ENCODE results near the gene SERPINA4. TPM values are rescaled to one million over a fixed set of nuclear protein-coding genes. Genes with fewer than 3 reads are reported as not detected.

SERPINA4 gene, protein sequence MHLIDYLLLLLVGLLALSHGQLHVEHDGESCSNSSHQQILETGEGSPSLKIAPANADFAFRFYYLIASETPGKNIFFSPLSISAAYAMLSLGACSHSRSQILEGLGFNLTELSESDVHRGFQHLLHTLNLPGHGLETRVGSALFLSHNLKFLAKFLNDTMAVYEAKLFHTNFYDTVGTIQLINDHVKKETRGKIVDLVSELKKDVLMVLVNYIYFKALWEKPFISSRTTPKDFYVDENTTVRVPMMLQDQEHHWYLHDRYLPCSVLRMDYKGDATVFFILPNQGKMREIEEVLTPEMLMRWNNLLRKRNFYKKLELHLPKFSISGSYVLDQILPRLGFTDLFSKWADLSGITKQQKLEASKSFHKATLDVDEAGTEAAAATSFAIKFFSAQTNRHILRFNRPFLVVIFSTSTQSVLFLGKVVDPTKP
- under 1 TPM in 3 of 8 experiments, not detected in 5; 0.09 to 0.28 (median 0.24) TPM for total RNA-seq

DNA sequence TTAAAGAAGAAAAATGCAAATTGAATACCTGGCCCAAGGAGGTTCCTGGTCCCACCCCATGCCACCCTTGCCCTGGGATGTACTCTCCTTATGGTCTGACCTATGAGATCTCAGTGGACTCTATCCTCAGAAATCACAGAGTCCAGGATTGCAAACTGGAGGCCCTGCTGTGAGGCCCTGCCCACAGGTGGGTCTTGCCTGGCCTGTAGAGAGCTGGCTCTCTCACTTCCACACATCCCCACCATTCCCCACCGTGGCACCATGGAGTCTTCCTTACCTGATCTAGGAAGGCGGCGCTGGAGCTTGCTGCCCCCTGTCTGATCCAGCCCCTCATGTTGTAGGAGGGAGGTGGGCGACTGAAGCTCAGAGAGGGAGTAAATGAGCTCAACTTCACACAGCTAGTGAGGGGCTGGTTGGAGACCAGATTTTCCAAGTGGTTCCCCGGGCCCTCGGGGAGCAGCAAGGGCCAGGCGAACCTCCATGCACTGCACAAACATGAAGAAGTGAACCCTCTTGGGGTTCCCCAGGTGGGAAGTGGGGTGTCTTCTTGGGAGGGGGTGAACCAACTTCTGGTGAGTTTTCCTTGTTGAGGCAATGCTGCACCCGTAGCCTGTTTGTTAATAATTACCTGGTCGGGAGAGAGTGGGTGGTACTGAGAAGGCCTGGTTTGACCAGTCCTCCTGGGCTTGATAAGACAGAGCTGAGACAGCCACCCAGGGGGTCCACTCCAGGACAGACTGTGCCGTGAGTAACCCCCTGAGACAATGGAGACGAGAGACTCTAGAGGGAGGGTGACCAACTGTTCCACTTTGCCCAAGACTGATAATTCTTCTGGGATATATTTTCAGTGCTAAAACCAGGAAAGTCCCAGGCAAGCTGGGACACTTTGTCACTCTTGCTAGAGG, at the start of gene SERPINA4:
TSS of gene SERPINA4 (plus strand) at position 692 of the 905 bp plus-strand sequence. CDS start 2,041 bp downstream, outside the sequence.
- Histone ChIP-seq H3K4me3 (no peak within 1 kb of the TSS), H3K4me1 (replicated peaks in 1 of 2) (no peaks in the 10 kb centered on the region), H3K27ac (no peak within 1 kb of the TSS)
- ATAC-seq (replicated peaks in 6 of 8): no peak
- in situ Hi-C loops (cut with MboI; ENCODE audit: low pct_unique_long_range_greater_than_20kb in 2 of 9, low sequenced_read_pairs in 9 of 9, unreplicated experiment in 9 of 9): no loop called here
- 20 to 90% (median 43%) methylated on average over 1 to 7 of the region's 11 CpGs; no CpG with 5 or more reads in 3 of the 10 experiments for WGBS, 10 experiments

DNA sequence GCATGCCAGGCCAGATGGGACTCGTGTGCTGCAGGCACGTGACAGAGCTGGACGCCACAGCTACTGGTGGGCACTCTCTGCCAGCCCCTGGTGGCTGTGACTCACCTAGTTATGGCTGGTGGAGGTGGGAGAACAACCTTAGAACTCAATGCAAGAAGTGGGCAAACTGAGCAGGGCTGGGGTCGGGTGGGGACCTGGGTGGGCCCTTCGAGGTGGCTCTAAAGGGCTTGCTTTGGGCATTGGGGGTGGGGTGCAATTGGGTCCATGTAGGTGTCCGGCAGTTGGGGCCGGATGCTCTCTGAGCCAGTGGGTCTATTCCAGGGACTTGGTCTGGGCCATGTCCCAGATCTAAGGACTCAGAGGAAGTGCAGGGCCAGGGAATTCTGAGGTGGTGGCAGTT, 46.9 kb upstream of the SERPINA4 start:
- Histone ChIP-seq H3K4me3 (no peak overlapping the region), H3K27ac (no peak overlapping the region), H3K4me1 (replicated peaks in 1 of 2) (no peaks in the 10 kb centered on the region)
- no CpG with 5 or more reads among the region's 7 CpGs for WGBS, 10 experiments
- ATAC-seq (replicated peaks in 6 of 8): no peak
- in situ Hi-C loops (cut with MboI; ENCODE audit: low pct_unique_long_range_greater_than_20kb in 2 of 9, low sequenced_read_pairs in 9 of 9, unreplicated experiment in 9 of 9): no loop called here

- 0 to 100% (median 70%) methylated on average over 1 to 4 of the region's 9 CpGs; no CpG with 5 or more reads in 5 of the 10 experiments for WGBS, 10 experiments
- in situ Hi-C loops (cut with MboI; ENCODE audit: low pct_unique_long_range_greater_than_20kb in 2 of 9, low sequenced_read_pairs in 9 of 9, unreplicated experiment in 9 of 9): no loop called here
- ATAC-seq (replicated peaks in 6 of 8): no peak
- Histone ChIP-seq H3K27ac (no peak overlapping the region), H3K4me3 (no peak overlapping the region), H3K4me1 (replicated peaks in 1 of 2) (no peaks in the 10 kb centered on the region)
Measured at GRCh38 chr14:94515426-94515825, 45.8 kb upstream of the SERPINA4 start.

- Histone ChIP-seq H3K4me1 (replicated peaks in 1 of 2) (no peaks in the 10 kb centered on the region), H3K27ac (no peak overlapping the region), H3K4me3 (no peak overlapping the region)
- no peak for ATAC-seq (replicated peaks in 6 of 8)
- in situ Hi-C loops (cut with MboI; ENCODE audit: low pct_unique_long_range_greater_than_20kb in 2 of 9, low sequenced_read_pairs in 9 of 9, unreplicated experiment in 9 of 9): no loop called here
- WGBS, 10 experiments: 50 to 90% (median 85%) methylated on average over 2 to 5 of the region's 6 CpGs; no CpG with 5 or more reads in 7 of the 10 experiments
Measured at GRCh38 chr14:94515856-94516255, 45.4 kb upstream of the SERPINA4 start.

DNA sequence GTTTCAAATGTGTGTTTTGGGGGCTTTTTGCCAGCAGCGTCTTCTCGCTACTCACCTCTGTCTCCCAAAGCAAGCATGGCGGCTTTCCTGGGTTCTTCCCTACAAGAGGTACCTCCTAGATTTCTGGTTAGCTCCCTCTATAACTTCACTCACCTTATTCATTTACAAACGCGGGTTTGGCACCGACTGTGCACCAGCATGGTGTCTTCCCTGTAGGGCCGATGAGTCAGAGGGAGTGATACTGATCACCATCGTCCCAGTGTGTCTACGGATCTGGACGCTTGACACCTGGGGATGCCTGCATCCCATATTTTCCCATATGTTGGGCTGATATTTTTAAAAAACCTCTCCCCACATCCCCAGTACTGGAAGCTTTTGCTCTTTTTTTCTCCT, 44.0 kb upstream of the SERPINA4 start:
- ATAC-seq (replicated peaks in 6 of 8): no peak
- in situ Hi-C loops (cut with MboI; ENCODE audit: low pct_unique_long_range_greater_than_20kb in 2 of 9, low sequenced_read_pairs in 9 of 9, unreplicated experiment in 9 of 9): no loop called here
- Histone ChIP-seq H3K4me3 (no peak overlapping the region), H3K27ac (no peak overlapping the region), H3K4me1 (replicated peaks in 1 of 2) (no peaks in the 10 kb centered on the region)
- WGBS, 10 experiments: 10 to 80% (median 53%) methylated on average over 1 to 8 of the region's 10 CpGs; no CpG with 5 or more reads in 3 of the 10 experiments

DNA sequence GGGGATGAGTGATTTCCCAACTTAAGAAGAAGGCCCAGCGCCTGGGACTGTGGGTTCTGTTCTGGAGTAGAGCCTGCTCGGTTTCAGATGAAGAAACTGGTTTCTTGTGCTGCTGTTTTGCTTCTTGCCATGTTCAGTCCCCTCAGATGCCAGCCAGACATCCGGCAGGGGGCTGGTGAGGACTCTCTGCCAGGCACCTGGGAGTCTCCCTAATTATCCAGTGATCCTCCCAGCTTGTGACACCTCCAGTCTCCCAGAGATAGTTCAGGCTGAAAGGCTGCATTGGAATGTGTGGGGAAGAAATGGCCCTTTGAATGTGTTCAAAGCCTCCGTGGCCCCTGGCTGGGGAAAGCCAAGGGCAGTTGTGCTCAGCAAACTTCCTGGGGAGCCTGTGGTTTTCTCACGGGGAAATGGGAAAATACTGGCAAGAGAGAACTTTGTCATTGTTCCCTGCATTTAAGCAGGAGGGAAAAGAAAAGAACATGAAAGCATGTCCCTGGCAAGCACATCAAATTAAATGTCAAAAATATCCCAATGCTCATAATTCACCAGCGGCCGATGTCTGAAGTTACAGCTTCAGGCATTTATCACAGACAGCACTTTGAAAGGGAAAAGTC, 43.5 kb upstream of the SERPINA4 start:
- H3K27ac ChIP-seq: no peak overlapping the region
- no peak for ATAC-seq (replicated peaks in 6 of 8)
- H3K4me1 ChIP-seq (replicated peaks in 1 of 2): no peaks in the 10 kb centered on the region
- H3K4me3 ChIP-seq: no peak overlapping the region
- in situ Hi-C loops (cut with MboI; ENCODE audit: low pct_unique_long_range_greater_than_20kb in 2 of 9, low sequenced_read_pairs in 9 of 9, unreplicated experiment in 9 of 9): no loop called here
- 0 to 87% (median 56%) methylated on average over 1 to 5 of the region's 7 CpGs; no CpG with 5 or more reads in 1 of the 10 experiments for WGBS, 10 experiments

DNA sequence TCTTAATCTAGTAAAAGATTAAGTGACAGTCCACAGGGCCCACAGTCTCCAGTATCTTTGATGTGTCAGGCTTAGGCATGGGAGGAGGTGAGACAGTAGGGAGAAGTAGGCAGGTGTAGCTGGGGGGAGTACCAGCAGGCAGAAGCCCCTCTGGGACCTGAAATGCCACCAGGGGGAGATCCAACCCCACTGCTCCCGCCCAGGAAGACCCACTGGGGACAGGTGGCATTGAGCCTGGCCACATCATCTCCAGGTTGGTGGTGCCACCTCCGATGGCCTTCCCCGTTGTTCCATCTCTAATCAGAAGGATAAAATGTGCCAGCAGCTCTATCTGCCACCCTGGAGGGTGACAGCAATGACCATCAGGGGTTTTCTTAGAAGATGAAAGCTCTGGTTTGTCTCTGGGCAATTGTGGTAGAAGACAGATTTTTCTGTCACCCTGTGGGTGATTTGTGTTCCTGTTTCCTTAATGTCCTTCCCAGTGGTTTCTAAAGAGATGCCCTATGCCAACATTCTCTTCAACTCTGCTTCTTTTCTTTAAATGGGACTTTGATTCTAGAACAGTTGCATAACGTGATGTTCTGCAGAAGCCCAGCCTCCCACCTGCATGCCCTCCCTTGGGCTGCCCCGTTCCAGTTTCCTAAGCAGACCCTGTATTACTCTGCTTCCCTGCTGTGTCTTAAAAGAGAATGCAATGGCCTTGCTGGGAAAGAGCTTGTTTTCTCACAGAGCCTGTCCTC, 39.7 kb upstream of the SERPINA4 start:
- Histone ChIP-seq H3K4me3 (no peak overlapping the region), H3K27ac (no peak overlapping the region), H3K4me1 (replicated peaks in 1 of 2) (no peaks in the 10 kb centered on the region)
- in situ Hi-C loops (cut with MboI; ENCODE audit: low pct_unique_long_range_greater_than_20kb in 2 of 9, low sequenced_read_pairs in 9 of 9, unreplicated experiment in 9 of 9): no loop called here
- ATAC-seq (replicated peaks in 6 of 8): no peak
- WGBS, 10 experiments: 0 to 65% (median 33%) methylated on average over 1 to 4 of the region's 5 CpGs; no CpG with 5 or more reads in 1 of the 10 experiments

- in situ Hi-C loops (cut with MboI; ENCODE audit: low pct_unique_long_range_greater_than_20kb in 2 of 9, low sequenced_read_pairs in 9 of 9, unreplicated experiment in 9 of 9): no loop called here
- H3K27ac ChIP-seq: no peak overlapping the region
- WGBS, 10 experiments: 10 to 97% (median 71%) methylated on average over 1 to 6 of the region's 7 CpGs; no CpG with 5 or more reads in 4 of the 10 experiments
- H3K4me3 ChIP-seq: no peak overlapping the region
- no peaks in the 10 kb centered on the region for H3K4me1 ChIP-seq (replicated peaks in 1 of 2)
- ATAC-seq (replicated peaks in 6 of 8): no peak
Measured at GRCh38 chr14:94522115-94522724, 39.0 kb upstream of the SERPINA4 start.

DNA sequence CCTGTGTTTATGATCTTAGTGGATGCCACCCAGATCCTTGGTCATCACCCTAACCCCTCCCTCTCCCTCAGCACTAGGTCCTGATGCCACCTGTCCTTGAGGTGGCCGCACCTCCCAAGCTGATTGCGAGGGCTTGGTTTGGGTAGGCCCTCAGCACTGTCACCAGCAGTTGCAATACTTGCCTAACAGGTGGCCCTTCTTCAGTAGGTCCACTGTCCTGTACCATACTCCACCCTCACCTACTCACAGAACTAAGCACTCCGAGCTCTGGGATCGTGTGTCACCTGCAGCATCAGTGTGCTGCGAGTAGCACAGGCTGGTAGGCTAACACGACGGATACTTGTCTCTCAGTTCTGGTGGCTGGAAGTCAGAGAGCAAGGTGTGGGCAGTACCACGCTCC, 38.0 kb upstream of the SERPINA4 start:
- Histone ChIP-seq H3K4me1 (replicated peaks in 1 of 2) (no peaks in the 10 kb centered on the region), H3K27ac (no peak overlapping the region), H3K4me3 (no peak overlapping the region)
- in situ Hi-C loops (cut with MboI; ENCODE audit: low pct_unique_long_range_greater_than_20kb in 2 of 9, low sequenced_read_pairs in 9 of 9, unreplicated experiment in 9 of 9): no loop called here
- 40 to 100% (median 80%) methylated on average over 1 to 4 of the region's 8 CpGs; no CpG with 5 or more reads in 5 of the 10 experiments for WGBS, 10 experiments
- ATAC-seq (replicated peaks in 6 of 8): no peak

DNA sequence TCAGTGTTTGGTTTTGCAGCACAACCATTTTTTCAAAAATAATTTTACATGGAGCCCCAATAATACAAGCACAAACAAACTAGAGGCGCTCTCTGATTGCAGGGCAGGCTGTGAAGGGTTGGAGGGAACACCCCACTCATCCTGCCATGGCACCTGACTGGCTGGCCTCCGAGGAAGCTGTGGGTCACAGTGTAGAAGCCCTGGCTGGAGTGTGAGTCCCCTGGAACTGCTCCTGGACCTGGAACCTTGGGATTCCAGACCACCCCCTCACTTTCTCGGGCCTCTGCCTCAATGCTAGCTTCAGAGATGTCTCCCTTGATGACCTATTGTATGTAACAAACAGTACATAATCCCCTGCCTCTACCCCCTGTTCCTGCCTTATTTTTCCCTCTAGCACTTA, 37.1 kb upstream of the SERPINA4 start:
- 0 to 86% (median 55%) methylated on average over 1 to 2 of the region's 3 CpGs; no CpG with 5 or more reads in 4 of the 10 experiments for WGBS, 10 experiments
- ATAC-seq (replicated peaks in 6 of 8): no peak
- Histone ChIP-seq H3K4me3 (no peak overlapping the region), H3K4me1 (replicated peaks in 1 of 2) (no peaks in the 10 kb centered on the region), H3K27ac (no peak overlapping the region)
- in situ Hi-C loops (cut with MboI; ENCODE audit: low pct_unique_long_range_greater_than_20kb in 2 of 9, low sequenced_read_pairs in 9 of 9, unreplicated experiment in 9 of 9): no loop called here

DNA sequence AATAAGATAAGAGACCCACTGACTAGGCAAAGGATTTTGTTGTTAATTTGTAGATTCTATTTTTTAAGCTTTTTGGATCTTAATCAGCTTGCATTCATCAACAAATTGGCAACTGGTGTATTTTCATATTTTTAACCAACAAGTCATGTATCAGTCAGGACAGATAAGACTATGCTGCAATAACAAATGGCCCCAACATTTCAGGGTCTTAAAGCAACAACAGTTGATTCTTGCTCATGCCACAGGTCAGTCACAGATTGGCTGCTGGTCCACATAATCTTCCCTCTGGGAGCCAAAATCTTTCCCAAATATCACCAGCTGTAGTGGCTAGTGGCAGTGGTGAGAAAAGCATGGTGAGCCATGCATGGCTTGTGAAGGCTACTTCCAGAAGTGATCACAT, 30.1 kb upstream of the SERPINA4 start:
- Histone ChIP-seq H3K4me3 (no peak overlapping the region), H3K4me1 (replicated peaks in 1 of 2) (no peaks in the 10 kb centered on the region), H3K27ac (no peak overlapping the region)
- no peak for ATAC-seq (replicated peaks in 6 of 8)
- in situ Hi-C loops (cut with MboI; ENCODE audit: low pct_unique_long_range_greater_than_20kb in 2 of 9, low sequenced_read_pairs in 9 of 9, unreplicated experiment in 9 of 9): no loop called here

- in situ Hi-C loops (cut with MboI; ENCODE audit: low pct_unique_long_range_greater_than_20kb in 2 of 9, low sequenced_read_pairs in 9 of 9, unreplicated experiment in 9 of 9): no loop called here
- Histone ChIP-seq H3K27ac (no peak overlapping the region), H3K4me3 (no peak overlapping the region), H3K4me1 (replicated peaks in 1 of 2) (no peaks in the 10 kb centered on the region)
- WGBS, 10 experiments: 0 to 100% (median 72%) methylated on average over 1 to 2 of the region's 2 CpGs; no CpG with 5 or more reads in 1 of the 10 experiments
- ATAC-seq (replicated peaks in 6 of 8): no peak
Measured at GRCh38 chr14:94532447-94532846, 28.8 kb upstream of the SERPINA4 start.

Data from motor neuron (in vitro differentiated cells).